ENCODE results near the gene IL32. TPM values are rescaled to one million over a fixed set of nuclear protein-coding genes. Genes with fewer than 3 reads are reported as not detected.
"Not testable (repeated sequence)": the region's sequence is repeated elsewhere in the genome, so short reads cannot be mapped to it uniquely, and the experiment has no call there.

Gene IL32
- total RNA-seq, 1 experiment from 2014 or later: 89.0 TPM

- Mint-ChIP-seq H3K36me3 (ENCODE audit: insufficient read depth, unreplicated experiment) (no peaks in the 10 kb centered on the region), H3K27me3 (ENCODE audit: unreplicated experiment) (peaks cover 42% of the 10 kb centered on the region), H3K27ac (ENCODE audit: unreplicated experiment) (no peak overlapping the region), H3K4me1 (ENCODE audit: low read depth, unreplicated experiment) (peaks cover 9% of the 10 kb centered on the region), H3K9me3 (ENCODE audit: low read depth, unreplicated experiment) (no peaks in the 10 kb centered on the region), H3K4me3 (ENCODE audit: low read depth, unreplicated experiment) (no peak overlapping the region)
- no peak for TF ChIP-seq CTCF (IDR thresholded peaks at IDR 0.05; ENCODE audit: unreplicated experiment)
- BruUV-seq (replicated peaks): no TSS peak
- intact Hi-C loops (cut with micrococcal nuclease; ENCODE audit: unreplicated experiment): no loop called here
- CTCF ChIA-PET: interaction anchor here (0.6 kb wide), 1 partner anchor 676 kb away, joined by 4 read pairs; no protein-coding TSS in a partner anchor
- DNase-seq: no peak
Measured at GRCh38 chr16:3080024-3080423, 14.6 kb downstream of the IL32 start.

GRCh38 chr16:3081957-3082356 is 16.5 kb downstream of the IL32 start:
- H3K4me3 Mint-ChIP-seq (ENCODE audit: low read depth, unreplicated experiment); H3K9me3 Mint-ChIP-seq (ENCODE audit: low read depth, unreplicated experiment); BruUV-seq (replicated peaks); H3K27ac Mint-ChIP-seq (ENCODE audit: unreplicated experiment); H3K4me1 Mint-ChIP-seq (ENCODE audit: low read depth, unreplicated experiment); DNase-seq; intact Hi-C loops (cut with micrococcal nuclease; ENCODE audit: unreplicated experiment); H3K36me3 Mint-ChIP-seq (ENCODE audit: insufficient read depth, unreplicated experiment); CTCF ChIA-PET: not testable (repeated sequence)
- peaks cover 40% of the 10 kb centered on the region for H3K27me3 Mint-ChIP-seq (ENCODE audit: unreplicated experiment)

GRCh38 chr16:3083408-3083807 is 18.0 kb downstream of the IL32 start:
- H3K27ac Mint-ChIP-seq (ENCODE audit: unreplicated experiment); CTCF ChIA-PET: not testable (repeated sequence)

GRCh38 chr16:3084491-3084890 is 19.1 kb downstream of the IL32 start:
- CTCF ChIA-PET: no interaction called here
- H3K4me3 Mint-ChIP-seq (ENCODE audit: low read depth, unreplicated experiment): no peak overlapping the region
- BruUV-seq (replicated peaks): no TSS peak

More at GRCh38 chr16:3083408-3083807, 18.0 kb downstream of the IL32 start:
- H3K9me3 Mint-ChIP-seq (ENCODE audit: low read depth, unreplicated experiment); intact Hi-C loops (cut with micrococcal nuclease; ENCODE audit: unreplicated experiment); H3K4me1 Mint-ChIP-seq (ENCODE audit: low read depth, unreplicated experiment); DNase-seq; H3K4me3 Mint-ChIP-seq (ENCODE audit: low read depth, unreplicated experiment); BruUV-seq (replicated peaks); H3K36me3 Mint-ChIP-seq (ENCODE audit: insufficient read depth, unreplicated experiment): not testable (repeated sequence)
- H3K27me3 Mint-ChIP-seq (ENCODE audit: unreplicated experiment): peaks cover 53% of the 10 kb centered on the region

GRCh38 chr16:3084969-3085670 is 19.7 kb downstream of the IL32 start:
- Mint-ChIP-seq H3K27ac (ENCODE audit: unreplicated experiment) (no peak overlapping the region), H3K4me3 (ENCODE audit: low read depth, unreplicated experiment) (no peak overlapping the region), H3K36me3 (ENCODE audit: insufficient read depth, unreplicated experiment) (no peaks in the 10 kb centered on the region), H3K4me1 (ENCODE audit: low read depth, unreplicated experiment) (no peaks in the 10 kb centered on the region), H3K9me3 (ENCODE audit: low read depth, unreplicated experiment) (no peaks in the 10 kb centered on the region), H3K27me3 (ENCODE audit: unreplicated experiment) (peaks cover 46% of the 10 kb centered on the region)
- DNase-seq: no peak
- BruUV-seq (replicated peaks): no TSS peak
- intact Hi-C loops (cut with micrococcal nuclease; ENCODE audit: unreplicated experiment): no loop called here
- CTCF ChIA-PET: no interaction called here
- TF ChIP-seq CTCF (IDR thresholded peaks at IDR 0.05; ENCODE audit: unreplicated experiment): no peak

More at GRCh38 chr16:3084491-3084890, 19.1 kb downstream of the IL32 start:
- TF ChIP-seq CTCF (IDR thresholded peaks at IDR 0.05; ENCODE audit: unreplicated experiment): no peak
- Mint-ChIP-seq H3K4me1 (ENCODE audit: low read depth, unreplicated experiment) (no peaks in the 10 kb centered on the region), H3K36me3 (ENCODE audit: insufficient read depth, unreplicated experiment) (no peaks in the 10 kb centered on the region), H3K27ac (ENCODE audit: unreplicated experiment) (no peak overlapping the region), H3K9me3 (ENCODE audit: low read depth, unreplicated experiment) (no peaks in the 10 kb centered on the region), H3K27me3 (ENCODE audit: unreplicated experiment) (peaks cover 52% of the 10 kb centered on the region)
- intact Hi-C loops (cut with micrococcal nuclease; ENCODE audit: unreplicated experiment): no loop called here
- no peak for DNase-seq

Measured in Calu3 (cell line).